A673 (cell line): ENCODE measurements around the gene IGFBP4. TPM values are rescaled to one million over a fixed set of nuclear protein-coding genes. Genes with fewer than 3 reads are reported as not detected.

Experiments used
- BruUV-seq: library from RNA; stranded (reverse); fragments of 400-500 nt; replicated peaks from 2 replicates; lab custom pipeline; 2021; lab: Mats Ljungman, UMichigan
- CTCF ChIA-PET: fragments of 300-600 bp; sonication (Branson Sonifier 250); formaldehyde crosslinking; loops from one replicate; lab custom pipeline; 2022; ENCODE audit warnings: antibody characterized with exemption; lab: Charles Lee
- POLR2A ChIA-PET: fragments of 300-600 bp; sonication (Branson Sonifier 250); formaldehyde crosslinking; loops from one replicate; lab custom pipeline; 2022; ENCODE audit warnings: antibody characterized with exemption; ENCODE audit not compliant: low non-redundant PET; lab: Charles Lee
- DNase-seq: peaks from one replicate; pipeline ENCODE4 v3.0.0-alpha.2; 2015; ENCODE audit warnings: low spot score
- H3K27ac ChIP-seq: fragments of 200-600 bp; sonication (generic); 2 replicates; pipeline ENCODE4 v1.5.1; 2016; ENCODE audit warnings: mixed run types, low read depth, mild to moderate bottlenecking, mixed read lengths, antibody characterized with exemption, low read length; ENCODE audit not compliant: poor library complexity, severe bottlenecking
- H3K27me3 ChIP-seq: fragments of 200-600 bp; sonication (generic); replicated peaks from 2 replicates; pipeline ENCODE4 v1.6.1; 2017; ENCODE audit warnings: mixed run types, low read depth, mild to moderate bottlenecking, mixed read lengths, antibody characterized with exemption, low read length; ENCODE audit not compliant: insufficient read depth, poor library complexity
- H3K36me3 ChIP-seq: fragments of 200-600 bp; sonication (generic); 2 replicates; pipeline ENCODE4 v1.6.1; 2016; ENCODE audit warnings: mixed run types, mild to moderate bottlenecking, mixed read lengths, antibody characterized with exemption, low read length; ENCODE audit not compliant: insufficient read depth, poor library complexity, severe bottlenecking
- H3K4me1 ChIP-seq: fragments of 200-600 bp; sonication (generic); 2 replicates; pipeline ENCODE4 v1.6.1; 2017; ENCODE audit warnings: mixed run types, mild to moderate bottlenecking, mixed read lengths, antibody characterized with exemption, low read length; ENCODE audit not compliant: insufficient read depth, poor library complexity, severe bottlenecking
- H3K4me3 ChIP-seq: fragments of 200-600 bp; sonication (generic); 2 replicates; pipeline ENCODE4 v1.5.1; 2016; ENCODE audit warnings: low read depth, mixed run types, mild to moderate bottlenecking, mixed read lengths, low read length; ENCODE audit not compliant: poor library complexity, severe bottlenecking
- H3K9me3 ChIP-seq: fragments of 200-600 bp; sonication (generic); 2 replicates; pipeline ENCODE4 v1.6.1; 2016; ENCODE audit warnings: mixed run types, low read depth, mild to moderate bottlenecking, mixed read lengths, antibody characterized with exemption, low read length; ENCODE audit not compliant: poor library complexity, severe bottlenecking
- EZH2 ChIP-seq: fragments of 200-600 bp; sonication (generic); IDR thresholded peaks from 2 replicates; pipeline ENCODE4 v1.6.1; 2017; ENCODE audit warnings: borderline replicate concordance, low read depth, mild to moderate bottlenecking, mixed read lengths, antibody characterized with exemption, low read length; ENCODE audit not compliant: poor library complexity, severe bottlenecking
- intact Hi-C: fragments of 100-400 bp; cut with micrococcal nuclease; formaldehyde crosslinking; loops from one replicate; pipeline ENCODE4 v1.10.0; 2022; ENCODE audit not compliant: unreplicated experiment
- total RNA-seq: library from RNA; stranded (reverse); gene quantifications from 2 replicates; pipeline ENCODE4 v1.2.3, GENCODE V29; 2021
- TF ChIP-seq, protein P1 (sequence below): fragments of 300-800, 200-600 bp; sonication (generic); conservative IDR thresholded peaks from 2 replicates; pipeline ENCODE4 v1.5.1; 2017; ENCODE audit warnings: low read depth, mild to moderate bottlenecking, antibody characterized with exemption, low read length, moderate library complexity, mixed read lengths

Gene IGFBP4
- total RNA-seq, 1 experiment from 2014 or later, result 4.8 TPM

GRCh38 chr17:40468560-40468959, 25.3 kb downstream of the IGFBP4 start:
- Histone ChIP-seq H3K27me3 (no peaks in the 10 kb centered on the region), H3K27ac (no peak overlapping the region), H3K9me3 (no peaks in the 10 kb centered on the region), H3K36me3 (no peaks in the 10 kb centered on the region), H3K4me1 (no peaks in the 10 kb centered on the region), H3K4me3 (no peak overlapping the region)
- ChIA-PET POLR2A (no interaction called here), CTCF (no interaction called here)
- TF ChIP-seq EZH2, result no peak
- TF ChIP-seq, protein P1, sequence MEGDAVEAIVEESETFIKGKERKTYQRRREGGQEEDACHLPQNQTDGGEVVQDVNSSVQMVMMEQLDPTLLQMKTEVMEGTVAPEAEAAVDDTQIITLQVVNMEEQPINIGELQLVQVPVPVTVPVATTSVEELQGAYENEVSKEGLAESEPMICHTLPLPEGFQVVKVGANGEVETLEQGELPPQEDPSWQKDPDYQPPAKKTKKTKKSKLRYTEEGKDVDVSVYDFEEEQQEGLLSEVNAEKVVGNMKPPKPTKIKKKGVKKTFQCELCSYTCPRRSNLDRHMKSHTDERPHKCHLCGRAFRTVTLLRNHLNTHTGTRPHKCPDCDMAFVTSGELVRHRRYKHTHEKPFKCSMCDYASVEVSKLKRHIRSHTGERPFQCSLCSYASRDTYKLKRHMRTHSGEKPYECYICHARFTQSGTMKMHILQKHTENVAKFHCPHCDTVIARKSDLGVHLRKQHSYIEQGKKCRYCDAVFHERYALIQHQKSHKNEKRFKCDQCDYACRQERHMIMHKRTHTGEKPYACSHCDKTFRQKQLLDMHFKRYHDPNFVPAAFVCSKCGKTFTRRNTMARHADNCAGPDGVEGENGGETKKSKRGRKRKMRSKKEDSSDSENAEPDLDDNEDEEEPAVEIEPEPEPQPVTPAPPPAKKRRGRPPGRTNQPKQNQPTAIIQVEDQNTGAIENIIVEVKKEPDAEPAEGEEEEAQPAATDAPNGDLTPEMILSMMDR, result no peak
- no TSS peak for BruUV-seq
- intact Hi-C loops, result no loop called here
- DNase-seq, result no peak

DNA sequence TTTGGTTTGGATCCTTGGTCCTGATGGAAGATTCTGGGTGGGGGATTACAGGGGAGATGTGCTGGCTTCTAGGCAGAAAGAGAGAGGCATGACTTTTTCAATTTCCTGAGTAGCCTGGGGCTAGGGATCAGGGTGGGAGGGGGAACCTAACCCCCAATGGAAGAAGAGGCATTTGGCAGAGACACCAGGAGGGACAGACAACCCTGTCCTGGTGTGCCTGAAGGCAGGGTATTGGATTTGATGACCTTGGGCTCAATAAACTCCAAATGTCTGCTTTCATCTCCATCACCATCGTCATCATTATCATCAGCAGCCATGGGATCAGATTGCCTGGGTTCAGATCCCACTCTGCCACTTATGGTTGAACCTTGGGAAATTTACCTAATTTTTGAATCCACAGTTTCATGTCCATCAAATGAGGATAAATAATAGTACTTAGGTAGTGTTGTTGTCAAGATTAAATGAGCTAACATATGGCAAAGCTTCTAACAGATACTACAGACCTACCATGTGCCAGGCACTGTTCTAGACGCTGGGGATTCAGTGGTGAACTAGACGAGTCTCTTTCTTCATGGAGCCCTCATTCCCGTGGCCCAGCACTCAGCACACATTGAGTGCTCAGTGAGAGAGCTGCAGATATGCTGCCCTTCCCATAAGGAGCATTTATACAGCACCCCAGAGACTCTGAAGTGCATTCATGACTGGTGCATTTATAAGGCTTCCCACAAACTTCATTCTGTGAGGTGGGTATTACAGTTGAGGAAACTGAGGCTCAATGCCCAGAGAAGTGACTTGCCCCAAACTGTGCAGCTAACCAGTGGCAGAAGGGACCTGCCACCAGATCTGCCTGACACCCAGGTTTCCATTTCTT, 26.8 kb downstream of the IGFBP4 start:
- TF ChIP-seq, protein P1, result no peak
- no peak for TF ChIP-seq EZH2
- intact Hi-C loops, result no loop called here
- no peaks in the 10 kb centered on the region for H3K4me1 ChIP-seq
- DNase-seq, result no peak
- H3K27me3 ChIP-seq, result no peaks in the 10 kb centered on the region
- CTCF ChIA-PET, result no interaction called here
- no peak overlapping the region for H3K27ac ChIP-seq
- no peaks in the 10 kb centered on the region for H3K36me3 ChIP-seq
- H3K4me3 ChIP-seq, result no peak overlapping the region
- BruUV-seq, result no TSS peak
- POLR2A ChIA-PET, result no interaction called here
- H3K9me3 ChIP-seq, result no peaks in the 10 kb centered on the region

- DNase-seq, result no peak
- no peaks in the 10 kb centered on the region for H3K9me3 ChIP-seq
- ChIA-PET CTCF (no interaction called here), POLR2A (interaction anchor here (0.8 kb wide), 1 partner anchor 34 kb away, joined by 6 read pairs; no protein-coding TSS in a partner anchor)
- H3K27me3 ChIP-seq, result no peaks in the 10 kb centered on the region
- no peaks in the 10 kb centered on the region for H3K4me1 ChIP-seq
- BruUV-seq, result no TSS peak
- no peaks in the 10 kb centered on the region for H3K36me3 ChIP-seq
- no peak overlapping the region for H3K27ac ChIP-seq
- no peak overlapping the region for H3K4me3 ChIP-seq
- TF ChIP-seq EZH2, result no peak
- TF ChIP-seq, protein P1, result no peak
- intact Hi-C loops, result no loop called here
Measured at GRCh38 chr17:40470932-40471828, 27.9 kb downstream of the IGFBP4 start.
